Transverse colon (tissue), 4 donors: ENCODE measurements around the gene ME1. TPM values are rescaled to one million over a fixed set of nuclear protein-coding genes. Genes with fewer than 3 reads are reported as not detected.

Experiments
- DNase-seq: peaks from one replicate; pipeline ENCODE4 v3.0.0-alpha.2; 2019
- H3K27ac ChIP-seq, 4 donors: fragments of 200-600 bp; sonication (generic); 2 replicates each; pipeline ENCODE4 v1.5.1; 2016 to 2018; ENCODE audit warnings: inconsistent platforms in 4 of 4
- H3K27me3 ChIP-seq: fragments of 200-600 bp; sonication (generic); 2 replicates; pipeline ENCODE4 v1.5.1; 2017; ENCODE audit warnings: inconsistent platforms
- H3K36me3 ChIP-seq, 4 donors: fragments of 200-600 bp; sonication (generic); 2 replicates each; pipeline ENCODE4 v1.5.1; 2017 to 2019; ENCODE audit warnings: inconsistent platforms in 4 of 4
- H3K4me1 ChIP-seq, 4 donors: fragments of 200-600 bp; sonication (generic); 2 replicates each; pipeline ENCODE4 v1.5.1; 2017 to 2020; ENCODE audit warnings: inconsistent platforms in 4 of 4
- H3K4me3 ChIP-seq, 4 donors: fragments of 200-600 bp; sonication (generic); 1 replicate in 1 of 4; 2 replicates in 3 of 4; pipeline versions ENCODE4 v1.5.1 to v1.6.1; 2017 to 2019; ENCODE audit warnings: inconsistent platforms in 4 of 4
- H3K9me3 ChIP-seq, 2 donors: fragments of 200-600 bp; sonication (generic); 2 replicates each; pipeline ENCODE4 v1.5.1; 2017 to 2019; ENCODE audit warnings: inconsistent platforms in 2 of 2
- EP300 ChIP-seq: sonication (generic); formaldehyde crosslinking; IDR thresholded peaks from one replicate; pipeline ENCODE4 v1.6.1; 2017; ENCODE audit warnings: antibody characterized with exemption, low read depth
- POLR2A ChIP-seq: fragments of 450-650 bp; IDR thresholded peaks from one replicate; pipeline ENCODE4 v1.6.1; 2016; ENCODE audit warnings: antibody characterized with exemption, mild to moderate bottlenecking, moderate library complexity
- POLR2AphosphoS5 ChIP-seq, 3 donors: sonication (generic); formaldehyde crosslinking; IDR thresholded peaks; one replicate each; pipeline ENCODE4 v1.6.1; 2016; ENCODE audit warnings: antibody characterized with exemption in 3 of 3
- WGBS, 2 donors: methylation state at CpG; one replicate each; pipeline ENCODE4 v1.1.5; 2018; ENCODE audit warnings: low coverage in 1 of 2; 5-methylcytosine and 5-hydroxymethylcytosine counted together
- in situ Hi-C, 4 donors: fragments of 200-750 bp; cut with MboI; loops; one replicate each; pipeline versions ENCODE4 v1.15.0 to v1.15.1; 2017; ENCODE audit warnings: low sequenced_read_pairs in 3 of 4, low pct_ligation_motif_present in 1 of 4, low pct_unique_long_range_greater_than_20kb in 1 of 4
- intact Hi-C: fragments of 100-400 bp; cut with DNase I; formaldehyde crosslinking; loops from one replicate; pipeline ENCODE4 v1.15.1; 2023; ENCODE audit warnings: low total_unique reads
- total RNA-seq, 4 donors: library from RNA; depleted of rRNA; stranded (reverse); fragments of >200 nt; gene quantifications; one replicate each; pipeline ENCODE4 v1.1.0, GENCODE V29; 2016
- TF ChIP-seq, protein P1 (sequence below), 5 experiments: fragments of 200-600 bp in 3 of 5; fragments of 450-650 bp in 2 of 5; sonication (generic) in 3 of 5; IDR thresholded peaks; 1 replicate in 2 of 5; 2 replicates in 3 of 5; pipeline ENCODE4 v1.5.1; 2016 to 2017; ENCODE audit warnings: antibody characterized with exemption in 5 of 5, inconsistent platforms in 3 of 5, mild to moderate bottlenecking in 2 of 5, moderate library complexity in 1 of 5

Gene ME1
- total RNA-seq, 4 donors from 2014 or later, result 1.9 to 36.6 (median 6.0) TPM

GRCh38 chr6:83221889-83222479 lies 208.9 kb downstream of the ME1 start:
- Histone ChIP-seq H3K4me3 (no peak overlapping the region), H3K4me1 (no peaks in the 10 kb centered on the region), H3K36me3 (no peaks in the 10 kb centered on the region), H3K27ac (no peak overlapping the region), H3K27me3 (no peaks in the 10 kb centered on the region), H3K9me3 (no peaks in the 10 kb centered on the region)
- 39 to 54% methylated on average over 3 of the region's 3 CpGs for WGBS, 2 donors
- intact Hi-C loops (no loop called here), in situ Hi-C loops (loop anchor here (5.0 to 25.0 kb wide), 4 partner anchors 193 to 985 kb away; partner anchors contain the start of genes PRSS35 (in 2 of the 4) and IBTK (in 1 of the 4))
- DNase-seq, result no peak
- TF ChIP-seq POLR2A, result no peak
- TF ChIP-seq, protein P1, sequence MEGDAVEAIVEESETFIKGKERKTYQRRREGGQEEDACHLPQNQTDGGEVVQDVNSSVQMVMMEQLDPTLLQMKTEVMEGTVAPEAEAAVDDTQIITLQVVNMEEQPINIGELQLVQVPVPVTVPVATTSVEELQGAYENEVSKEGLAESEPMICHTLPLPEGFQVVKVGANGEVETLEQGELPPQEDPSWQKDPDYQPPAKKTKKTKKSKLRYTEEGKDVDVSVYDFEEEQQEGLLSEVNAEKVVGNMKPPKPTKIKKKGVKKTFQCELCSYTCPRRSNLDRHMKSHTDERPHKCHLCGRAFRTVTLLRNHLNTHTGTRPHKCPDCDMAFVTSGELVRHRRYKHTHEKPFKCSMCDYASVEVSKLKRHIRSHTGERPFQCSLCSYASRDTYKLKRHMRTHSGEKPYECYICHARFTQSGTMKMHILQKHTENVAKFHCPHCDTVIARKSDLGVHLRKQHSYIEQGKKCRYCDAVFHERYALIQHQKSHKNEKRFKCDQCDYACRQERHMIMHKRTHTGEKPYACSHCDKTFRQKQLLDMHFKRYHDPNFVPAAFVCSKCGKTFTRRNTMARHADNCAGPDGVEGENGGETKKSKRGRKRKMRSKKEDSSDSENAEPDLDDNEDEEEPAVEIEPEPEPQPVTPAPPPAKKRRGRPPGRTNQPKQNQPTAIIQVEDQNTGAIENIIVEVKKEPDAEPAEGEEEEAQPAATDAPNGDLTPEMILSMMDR (IDR thresholded peaks at IDR 0.05), result peak; percentile 23 to 50 (median 42)

DNA sequence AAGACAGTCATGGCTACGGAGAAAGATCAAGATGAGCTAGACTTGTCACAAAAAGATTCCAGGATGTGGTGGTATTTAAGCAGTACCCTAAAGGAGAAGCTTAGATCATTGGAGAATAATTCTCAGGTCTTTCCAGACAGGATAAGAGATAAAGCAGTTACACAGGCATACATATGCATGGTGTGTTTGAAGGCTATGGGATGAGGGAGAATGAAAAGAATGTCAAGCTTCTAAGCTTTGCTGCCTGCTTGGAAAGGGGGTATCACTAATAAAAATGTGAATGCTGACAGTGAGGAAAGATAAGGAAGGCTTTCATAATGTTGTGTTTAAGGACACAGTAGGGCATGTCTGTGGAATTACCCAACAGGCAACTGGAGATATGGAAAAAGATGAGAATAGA lies 209.6 kb downstream of the ME1 start:
- no peaks in the 10 kb centered on the region for H3K36me3 ChIP-seq
- TF ChIP-seq POLR2AphosphoS5 (IDR thresholded peaks at IDR 0.05), result no peak
- TF ChIP-seq, protein P1 (IDR thresholded peaks at IDR 0.05), result no peak
- TF ChIP-seq POLR2A, result no peak
- TF ChIP-seq EP300, result no peak
- no peak for DNase-seq
- no peaks in the 10 kb centered on the region for H3K9me3 ChIP-seq
- 80 to 93% methylated on average over 1 of the region's 1 CpG for WGBS, 2 donors
- no peak overlapping the region for H3K4me3 ChIP-seq
- no peaks in the 10 kb centered on the region for H3K27me3 ChIP-seq
- intact Hi-C loops, result no loop called here
- no peak overlapping the region for H3K27ac ChIP-seq
- in situ Hi-C loops, result loop anchor here (5.0 to 25.0 kb wide), 4 partner anchors 194 to 984 kb away; partner anchors contain the start of genes PRSS35 (in 2 of the 4) and IBTK (in 1 of the 4)
- H3K4me1 ChIP-seq, result no peaks in the 10 kb centered on the region

DNA sequence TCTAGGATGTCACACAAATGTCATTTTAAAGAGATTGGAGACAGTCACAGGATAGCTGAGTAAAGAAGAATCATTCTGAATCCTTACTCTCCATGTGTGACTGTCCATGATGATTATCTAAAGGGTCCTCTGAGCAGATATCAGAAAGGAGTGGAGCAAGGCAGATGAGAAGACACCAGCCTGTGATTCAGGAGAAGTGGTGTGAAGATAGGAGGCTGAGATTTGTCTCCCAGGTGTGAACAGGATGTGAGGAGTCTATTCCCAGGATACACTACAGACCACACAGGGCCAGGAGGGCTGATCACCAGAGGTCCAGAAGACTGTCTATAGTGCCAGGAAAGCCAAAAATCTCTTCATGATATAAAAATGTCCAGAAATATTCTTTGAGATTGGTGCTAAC lies 210.7 kb downstream of the ME1 start:
- no peak for DNase-seq
- H3K27ac ChIP-seq, result no peak overlapping the region
- H3K4me3 ChIP-seq, result no peak overlapping the region
- TF ChIP-seq EP300, result no peak
- TF ChIP-seq, protein P1 (IDR thresholded peaks at IDR 0.05), result no peak
- TF ChIP-seq POLR2A, result no peak
- no peak for TF ChIP-seq POLR2AphosphoS5 (IDR thresholded peaks at IDR 0.05)
- no peaks in the 10 kb centered on the region for H3K36me3 ChIP-seq
- intact Hi-C loops, result no loop called here
- H3K9me3 ChIP-seq, result no peaks in the 10 kb centered on the region
- H3K27me3 ChIP-seq, result no peaks in the 10 kb centered on the region
- no peaks in the 10 kb centered on the region for H3K4me1 ChIP-seq
- in situ Hi-C loops, result loop anchor here (5.0 to 25.0 kb wide), 4 partner anchors 195 to 983 kb away; partner anchors contain the start of genes PRSS35 (in 2 of the 4) and IBTK (in 1 of the 4)

GRCh38 chr6:83218646-83219045 lies 212.2 kb downstream of the ME1 start:
- Histone ChIP-seq H3K36me3 (no peaks in the 10 kb centered on the region), H3K4me1 (no peaks in the 10 kb centered on the region), H3K27me3 (no peaks in the 10 kb centered on the region), H3K4me3 (no peak overlapping the region), H3K27ac (no peak overlapping the region), H3K9me3 (no peaks in the 10 kb centered on the region)
- in situ Hi-C loops (loop anchor here in 2 of 4 donors (10.0 to 25.0 kb wide), 2 partner anchors 154 to 981 kb away; partner anchors contain the start of genes DOP1A (in 1 of the 2), IBTK (in 1 of the 2) and UBE3D (in 1 of the 2)), intact Hi-C loops (loop anchor here (5.0 kb wide), 1 partner anchor 294 kb away; the partner anchor contains the start of gene PRSS35)
- TF ChIP-seq, protein P1 (IDR thresholded peaks at IDR 0.05), result no peak
- TF ChIP-seq EP300, result no peak
- DNase-seq, result no peak
- 49 to 56% methylated on average over 3 of the region's 3 CpGs for WGBS, 2 donors
